GM12892 (cell line): ENCODE data around the gene HAND1.

Experiments
- DNase-seq: peaks from one replicate; pipeline ENCODE4 v3.0.0; 2011; ENCODE audit not compliant: insufficient read length
- FAIRE-seq: peaks from 2 replicates; lab custom pipeline; 2011; peaks lifted over from hg19 to GRCh38; lab: Jason Lieb, UNC
- POLR2A ChIP-seq: IDR thresholded peaks from 2 replicates; pipeline ENCODE4 v1.6.1; 2011; ENCODE audit warnings: low read depth, low read length, control low read depth
- POLR2AphosphoS5 ChIP-seq: IDR thresholded peaks from 2 replicates; pipeline ENCODE4 v1.6.1; 2011; ENCODE audit warnings: low read depth, low read length, control low read depth
- TAF1 ChIP-seq: IDR thresholded peaks from 2 replicates; pipeline ENCODE4 v1.6.1; 2011; ENCODE audit warnings: low read depth, mild to moderate bottlenecking, control low read depth, low read length, borderline replicate concordance

HAND1 gene

DNA sequence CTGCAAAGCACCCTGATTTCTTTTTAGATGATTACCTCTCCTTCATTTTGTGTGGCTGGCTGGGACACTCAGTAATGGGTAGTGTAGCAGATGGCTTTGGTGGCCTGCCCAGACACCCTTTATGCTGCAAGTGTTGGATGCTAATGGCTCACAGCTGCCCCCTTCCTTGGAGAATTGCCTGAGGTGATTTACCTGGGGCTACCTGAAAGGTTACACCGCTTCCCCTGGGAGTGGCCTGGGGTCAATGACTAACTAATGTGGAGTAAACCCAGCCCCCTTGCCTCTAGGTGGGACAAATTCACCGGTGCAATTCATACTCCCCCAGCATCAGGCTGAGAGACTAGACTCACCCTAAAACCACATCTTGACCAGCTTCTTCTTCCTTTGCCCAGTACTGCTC, 23.5 kb upstream of the HAND1 start:
- TF ChIP-seq TAF1, result no peak
- TF ChIP-seq POLR2A, result no peak
- TF ChIP-seq POLR2AphosphoS5, result no peak
- no peak for FAIRE-seq

GRCh38 chr5:154498994-154499393, 21.0 kb upstream of the HAND1 start:
- FAIRE-seq, result no peak
- TF ChIP-seq TAF1, result no peak
- TF ChIP-seq POLR2A, result no peak
- no peak for TF ChIP-seq POLR2AphosphoS5

More for the DNA sequence above, 23.5 kb upstream of the HAND1 start:
- no peak for DNase-seq

GRCh38 chr5:154498591-154498990, 20.6 kb upstream of the HAND1 start:
- FAIRE-seq (no peak), DNase-seq (no peak)
- TF ChIP-seq POLR2A, result no peak
- TF ChIP-seq TAF1, result no peak
- no peak for TF ChIP-seq POLR2AphosphoS5

More at GRCh38 chr5:154498994-154499393, 21.0 kb upstream of the HAND1 start:
- DNase-seq, result no peak

GRCh38 chr5:154494036-154494435, 16.0 kb upstream of the HAND1 start:
- DNase-seq (no peak), FAIRE-seq (no peak)
- TF ChIP-seq POLR2A, result no peak
- TF ChIP-seq POLR2AphosphoS5, result no peak
- TF ChIP-seq TAF1, result no peak

GRCh38 chr5:154493274-154493673, 15.2 kb upstream of the HAND1 start:
- FAIRE-seq, result no peak
- no peak for TF ChIP-seq POLR2AphosphoS5
- no peak for DNase-seq

GRCh38 chr5:154491941-154492340, 13.9 kb upstream of the HAND1 start:
- no peak for DNase-seq
- FAIRE-seq, result no peak
- TF ChIP-seq POLR2AphosphoS5 (no peak), TAF1 (no peak), POLR2A (no peak)

DNA sequence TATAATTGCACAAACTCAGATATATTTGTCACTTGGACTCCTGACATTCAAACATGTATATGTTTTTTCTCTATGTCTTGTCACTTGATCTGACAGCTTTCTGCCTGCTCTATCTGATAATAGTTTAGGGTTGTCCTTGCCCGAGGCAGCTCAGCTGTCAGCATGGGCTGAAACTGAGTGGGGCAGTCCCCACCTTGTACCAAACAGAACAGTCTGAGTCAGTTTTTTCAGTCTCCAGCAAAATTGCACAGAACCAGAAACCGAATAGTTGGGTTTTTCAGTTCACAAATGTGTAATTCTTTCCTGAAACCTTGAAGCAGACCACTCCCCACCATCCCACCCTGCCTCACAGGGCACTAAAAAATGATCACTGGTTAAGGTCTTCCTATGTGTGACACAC, 9.5 kb upstream of the HAND1 start:
- FAIRE-seq (peak; percentile 97), DNase-seq (peak; percentile 53)
- no peak for TF ChIP-seq TAF1
- no peak for TF ChIP-seq POLR2A
- no peak for TF ChIP-seq POLR2AphosphoS5

GRCh38 chr5:154486427-154486866, 8.4 kb upstream of the HAND1 start:
- peak; percentile 70 for FAIRE-seq
- TF ChIP-seq POLR2AphosphoS5 (no peak), TAF1 (no peak), POLR2A (no peak)
- DNase-seq, result no peak

DNA sequence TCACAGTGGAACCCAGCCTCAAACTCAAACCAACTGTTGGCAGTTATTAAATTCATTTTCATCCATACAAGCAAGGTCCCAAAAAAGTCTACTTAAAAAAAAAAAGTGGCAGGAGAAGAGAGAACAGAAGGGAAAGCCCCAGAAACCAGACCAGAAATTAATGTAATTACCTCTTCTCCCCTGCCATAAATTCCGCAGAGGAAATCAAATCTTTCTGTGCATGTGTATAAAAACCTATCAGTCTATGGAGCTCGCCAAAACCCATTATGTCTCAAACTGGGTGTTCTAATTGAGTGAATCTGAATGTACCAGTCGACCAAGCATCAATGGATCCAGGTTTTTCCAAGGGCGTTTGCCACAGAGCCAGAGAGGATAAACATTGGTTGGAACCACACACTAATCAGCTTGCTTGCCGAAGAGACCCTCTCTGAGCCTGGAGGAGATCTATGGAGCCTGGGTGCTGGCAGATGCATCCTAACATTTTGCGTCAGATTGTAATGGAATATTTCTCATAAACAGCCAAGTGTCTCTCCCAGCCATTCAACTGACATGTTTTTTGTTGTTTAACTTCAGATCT, 7.9 kb upstream of the HAND1 start:
- no peak for DNase-seq
- TF ChIP-seq TAF1, result no peak
- TF ChIP-seq POLR2AphosphoS5, result no peak
- TF ChIP-seq POLR2A, result no peak
- no peak for FAIRE-seq

DNA sequence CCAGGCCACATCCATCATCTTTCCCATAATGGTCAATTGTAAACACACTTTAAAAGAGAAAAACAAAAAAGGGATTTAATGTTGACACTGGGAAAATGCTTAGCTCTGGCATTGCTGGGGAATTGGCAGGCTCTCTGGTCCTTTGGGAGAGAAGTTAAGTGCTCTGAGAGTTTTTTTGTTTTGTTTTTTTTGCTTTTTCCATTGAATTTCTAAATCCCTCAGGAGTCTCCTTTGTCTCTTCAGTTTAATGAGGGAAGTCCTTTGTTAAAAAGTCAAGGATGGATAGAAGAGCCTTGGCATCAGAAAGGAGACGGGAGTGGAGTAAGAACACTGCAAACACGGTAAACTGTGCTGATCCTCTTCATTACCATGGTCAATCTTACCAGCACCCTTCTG, 7.1 kb upstream of the HAND1 start:
- DNase-seq (no peak), FAIRE-seq (no peak)
- no peak for TF ChIP-seq TAF1
- no peak for TF ChIP-seq POLR2A
- no peak for TF ChIP-seq POLR2AphosphoS5

DNA sequence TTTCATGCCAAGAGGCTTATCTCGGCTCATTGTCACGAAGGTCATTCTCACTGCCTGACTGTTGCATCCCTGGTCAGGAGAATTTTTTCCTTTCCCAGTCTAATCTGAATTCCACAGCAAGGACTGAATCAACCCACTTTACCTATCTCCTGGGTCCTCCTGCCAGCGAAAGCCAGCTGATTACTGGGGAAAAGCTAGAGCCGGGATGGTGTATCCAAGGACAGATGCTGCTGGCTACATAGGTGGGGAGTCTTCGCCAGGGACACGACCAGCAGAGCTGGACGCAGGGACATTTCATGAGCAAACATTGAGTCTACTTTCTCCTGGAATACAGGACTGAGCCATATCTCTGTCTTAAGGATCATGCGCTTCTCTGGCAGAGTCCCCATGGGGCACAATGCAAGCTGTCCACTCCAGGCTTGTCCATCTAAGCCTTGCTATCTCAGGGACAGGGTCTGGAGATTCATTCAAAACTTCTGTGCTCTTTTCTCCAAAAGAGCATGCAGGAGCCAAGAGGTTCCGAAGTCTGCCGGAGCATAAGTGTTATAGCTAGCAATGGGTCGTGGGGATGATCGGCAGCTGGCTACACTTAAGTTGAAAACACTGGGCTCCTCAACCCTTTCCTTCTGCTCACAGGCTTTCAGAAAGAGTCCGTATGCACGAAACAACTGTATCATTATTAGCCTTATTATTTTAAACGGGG, 6.5 kb upstream of the HAND1 start:
- TF ChIP-seq POLR2A, result no peak
- no peak for TF ChIP-seq POLR2AphosphoS5
- no peak for TF ChIP-seq TAF1
- FAIRE-seq, result no peak

DNA sequence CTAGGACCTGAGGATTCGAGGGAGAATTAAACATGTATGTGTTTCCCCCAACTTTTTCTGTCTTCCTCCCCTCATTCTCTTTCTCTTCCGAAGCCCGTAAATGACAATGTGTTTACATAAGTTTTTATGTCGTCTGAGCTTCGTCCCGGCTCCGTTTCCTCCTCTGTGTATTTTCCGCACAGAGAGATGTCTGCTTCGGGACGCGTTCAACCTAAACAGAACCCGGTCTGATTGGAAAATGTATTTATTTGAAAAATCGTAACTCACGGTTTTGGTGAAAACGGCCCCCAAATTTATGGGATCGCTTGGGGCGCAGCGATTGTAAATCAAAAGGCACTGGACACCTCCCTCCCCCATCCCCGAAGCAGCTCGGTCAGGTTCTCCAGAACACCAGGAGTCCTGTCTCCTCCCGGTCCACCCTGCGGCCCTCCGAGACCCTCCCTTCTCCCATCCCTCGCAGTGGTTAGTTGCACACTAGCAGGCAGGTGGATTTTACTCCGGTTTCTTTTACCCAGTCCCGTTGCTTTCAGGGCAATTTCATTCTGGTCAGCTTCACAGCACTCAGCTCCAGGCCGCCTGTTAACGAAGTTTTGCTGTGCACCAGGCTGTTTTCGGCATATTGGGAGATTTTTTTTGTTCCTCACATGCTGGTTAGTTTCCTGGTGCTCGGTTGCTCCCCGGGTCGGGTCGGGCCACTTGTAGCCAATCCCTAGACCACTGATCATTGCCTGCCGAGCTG, 5.8 kb upstream of the HAND1 start:
- FAIRE-seq (peak; percentile 9), DNase-seq (no peak)
- TF ChIP-seq TAF1 (no peak), POLR2A (no peak), POLR2AphosphoS5 (no peak)

More for the DNA sequence above, 6.5 kb upstream of the HAND1 start:
- no peak for DNase-seq
